ENCODE data around the gene NDUFA8.

NDUFA8 gene

GRCh38 chr9:122118343-122119165, 41.0 kb downstream of the NDUFA8 start:
- TF ChIP-seq RAD21 (IDR thresholded peaks at IDR 0.05; ENCODE audit: low read depth) (no peak), MAX (IDR thresholded peaks at IDR 0.05) (0 out of 2 replicates have a peak, but pooled peaks have one; percentile 15)

- TF ChIP-seq EGR1 (IDR thresholded peaks at IDR 0.05) (no peak), TEAD4 (IDR thresholded peaks at IDR 0.05) (no peak), FOXM1 (IDR thresholded peaks at IDR 0.05; ENCODE audit: borderline replicate concordance, low read depth) (no peak), ZBTB7A (IDR thresholded peaks at IDR 0.05; ENCODE audit: low read depth) (no peak), REST (IDR thresholded peaks at IDR 0.05; ENCODE audit: low read depth) (no peak), CEBPB (IDR thresholded peaks at IDR 0.05) (no peak), USF1 (IDR thresholded peaks at IDR 0.05) (no peak), TAF1 (IDR thresholded peaks at IDR 0.05; ENCODE audit: low read depth) (no peak), EP300 (IDR thresholded peaks at IDR 0.05; ENCODE audit: borderline replicate concordance) (no peak), NFIC (IDR thresholded peaks at IDR 0.05) (no peak), MAX (IDR thresholded peaks at IDR 0.05) (no peak; the same call in 1 of the 2 replicates), CREB1 (IDR thresholded peaks at IDR 0.05; ENCODE audit: low read depth) (no peak), YY1 (IDR thresholded peaks at IDR 0.05; ENCODE audit: low read depth) (no peak), RAD21 (IDR thresholded peaks at IDR 0.05; ENCODE audit: low read depth) (no peak), TCF12 (IDR thresholded peaks at IDR 0.05; ENCODE audit: low read depth) (no peak)
These were observed 43.0 kb downstream of the NDUFA8 start for GRCh38 chr9:122116448-122117173.

- peak; percentile 89 for TF ChIP-seq ZBTB7A (IDR thresholded peaks at IDR 0.05; ENCODE audit: low read depth)
- peak; percentile 62 for TF ChIP-seq TCF12 (IDR thresholded peaks at IDR 0.05; ENCODE audit: low read depth)
- TF ChIP-seq CEBPB (IDR thresholded peaks at IDR 0.05) = 0 out of 2 replicates have a peak, but pooled peaks have one; percentile 42
- TF ChIP-seq MAX (IDR thresholded peaks at IDR 0.05) = peak; percentile 47; the same call in 1 of the 2 replicates
- no peak for TF ChIP-seq FOXM1 (IDR thresholded peaks at IDR 0.05; ENCODE audit: borderline replicate concordance, low read depth)
- TF ChIP-seq CREB1 (IDR thresholded peaks at IDR 0.05; ENCODE audit: low read depth) = no peak
- TF ChIP-seq RAD21 (IDR thresholded peaks at IDR 0.05; ENCODE audit: low read depth) = no peak
- peak; percentile 37; the same call in 1 of the 2 replicates for TF ChIP-seq USF1 (IDR thresholded peaks at IDR 0.05)
- peak; percentile 36 for TF ChIP-seq NFIC (IDR thresholded peaks at IDR 0.05)
- peak; percentile 81 for TF ChIP-seq EP300 (IDR thresholded peaks at IDR 0.05; ENCODE audit: borderline replicate concordance)
- TF ChIP-seq TAF1 (IDR thresholded peaks at IDR 0.05; ENCODE audit: low read depth) = no peak
- TF ChIP-seq EGR1 (IDR thresholded peaks at IDR 0.05) = no peak
- TF ChIP-seq YY1 (IDR thresholded peaks at IDR 0.05; ENCODE audit: low read depth) = no peak
- TF ChIP-seq TEAD4 (IDR thresholded peaks at IDR 0.05) = peak; percentile 92
- no peak for TF ChIP-seq REST (IDR thresholded peaks at IDR 0.05; ENCODE audit: low read depth)
These were observed 43.5 kb downstream of the NDUFA8 start for GRCh38 chr9:122116040-122116439.

GRCh38 chr9:122115176-122116035, 44.2 kb downstream of the NDUFA8 start:
- TF ChIP-seq TCF12 (IDR thresholded peaks at IDR 0.05; ENCODE audit: low read depth) = no peak
- TF ChIP-seq FOXM1 (IDR thresholded peaks at IDR 0.05; ENCODE audit: borderline replicate concordance, low read depth) = no peak
- TF ChIP-seq EP300 (IDR thresholded peaks at IDR 0.05; ENCODE audit: borderline replicate concordance) = no peak
- no peak for TF ChIP-seq CEBPB (IDR thresholded peaks at IDR 0.05)
- no peak for TF ChIP-seq RAD21 (IDR thresholded peaks at IDR 0.05; ENCODE audit: low read depth)
- no peak for TF ChIP-seq EGR1 (IDR thresholded peaks at IDR 0.05)
- TF ChIP-seq CREB1 (IDR thresholded peaks at IDR 0.05; ENCODE audit: low read depth) = no peak
- no peak for TF ChIP-seq MAX (IDR thresholded peaks at IDR 0.05)
- no peak for TF ChIP-seq TAF1 (IDR thresholded peaks at IDR 0.05; ENCODE audit: low read depth)

Measured in Ishikawa (cell line).